ENCODE measurements around the gene CCR2.

Gene CCR2

GRCh38 chr3:46354984-46355383 lies 1.1 kb downstream of the CCR2 start:
- DNase-seq, result no peak

- DNase-seq, result no peak
These were observed 2.4 kb downstream of the CCR2 start for GRCh38 chr3:46356276-46356675.

- no peak for DNase-seq
These were observed 3.0 kb downstream of the CCR2 start for GRCh38 chr3:46356909-46357308.

- no peak for DNase-seq
These were observed 4.6 kb downstream of the CCR2 start for GRCh38 chr3:46358466-46358865.

GRCh38 chr3:46359733-46360493 lies 6.0 kb downstream of the CCR2 start:
- peak in 1 of 5 experiments; percentile 71 for DNase-seq

GRCh38 chr3:46360907-46361306 lies 7.0 kb downstream of the CCR2 start:
- DNase-seq, result peak in 1 of 5 experiments; percentile 31

- no peak for DNase-seq
These were observed 7.7 kb downstream of the CCR2 start for GRCh38 chr3:46361408-46362283.

- DNase-seq, result no peak
These were observed 11.1 kb downstream of the CCR2 start for GRCh38 chr3:46365041-46365440.

GRCh38 chr3:46365737-46366524 lies 12.0 kb downstream of the CCR2 start:
- DNase-seq, result peak in 1 of 5 experiments; percentile 3

GRCh38 chr3:46367811-46368210 lies 13.9 kb downstream of the CCR2 start:
- no peak for DNase-seq

GRCh38 chr3:46368569-46368968 lies 14.7 kb downstream of the CCR2 start:
- peak in 4 of 5 experiments; percentile 29 to 89 (median 56) for DNase-seq

- no peak for DNase-seq
These were observed 15.2 kb downstream of the CCR2 start for GRCh38 chr3:46369151-46369550.

GRCh38 chr3:46369675-46370132 lies 15.8 kb downstream of the CCR2 start:
- DNase-seq, result peak in 2 of 5 experiments; percentile 5 to 91

- DNase-seq, result peak in 1 of 5 experiments; percentile 93
These were observed 17.1 kb downstream of the CCR2 start, which contains the start of gene CCR5 for GRCh38 chr3:46370839-46371518. CCR5 (plus strand) TSS chr3:46370946; CDS start chr3:46372903, 1,957 bp downstream.

- no peak for DNase-seq
These were observed 17.8 kb downstream of the CCR2 start for GRCh38 chr3:46371519-46372340.

GRCh38 chr3:46372492-46373359 lies 18.8 kb downstream of the CCR2 start:
- peak in 1 of 5 experiments; percentile 58 for DNase-seq

- DNase-seq, result no peak
These were observed 20.8 kb downstream of the CCR2 start for GRCh38 chr3:46374755-46375154.

GRCh38 chr3:46375218-46375617 lies 21.3 kb downstream of the CCR2 start:
- DNase-seq, result peak in 1 of 5 experiments; percentile 28

GRCh38 chr3:46375814-46376213 lies 21.9 kb downstream of the CCR2 start:
- peak in 1 of 5 experiments; percentile 42 for DNase-seq

- peak in 3 of 5 experiments; percentile 41 to 52 (median 51) for DNase-seq
These were observed 24.6 kb downstream of the CCR2 start for GRCh38 chr3:46378426-46378942.
